H9 (cell line): ENCODE measurements around the gene CXCL10. TPM values are rescaled to one million over a fixed set of nuclear protein-coding genes. Genes with fewer than 3 reads are reported as not detected.

Experiments
- DNase-seq: peaks from one replicate; pipeline ENCODE4 v3.0.0-alpha.2; 2017
- H2AFZ ChIP-seq: one replicate; pipeline ENCODE4 v1.6.1; 2013; ENCODE audit warnings: mild to moderate bottlenecking, low read length, control low read depth, moderate library complexity
- H2AK5ac ChIP-seq: 2 replicates; pipeline ENCODE4 v1.6.1; 2013; ENCODE audit warnings: low read length, control low read depth, mixed read lengths; ENCODE audit not compliant: insufficient read length
- H2BK120ac ChIP-seq: one replicate; pipeline ENCODE4 v1.6.1; 2013; ENCODE audit warnings: low read depth, mild to moderate bottlenecking, low read length, control low read depth, inconsistent platforms; ENCODE audit not compliant: poor library complexity, severe bottlenecking
- H2BK12ac ChIP-seq: 2 replicates; pipeline ENCODE4 v1.6.1; 2013; ENCODE audit warnings: low read length, control low read depth, mixed read lengths, low read depth; ENCODE audit not compliant: insufficient read length
- H2BK15ac ChIP-seq: 2 replicates; pipeline ENCODE4 v1.6.1; 2013; ENCODE audit warnings: low read depth, low read length, control low read depth
- H2BK20ac ChIP-seq: one replicate; pipeline ENCODE4 v1.6.1; 2013; ENCODE audit warnings: low read depth, mild to moderate bottlenecking, low read length, control low read depth, inconsistent platforms; ENCODE audit not compliant: poor library complexity, severe bottlenecking
- H2BK5ac ChIP-seq: 2 replicates; pipeline ENCODE4 v1.6.1; 2013; ENCODE audit warnings: low read length, control low read depth, mixed read lengths; ENCODE audit not compliant: insufficient read length
- H3K14ac ChIP-seq: 2 replicates; pipeline ENCODE4 v1.6.1; 2013; ENCODE audit warnings: low read length, control low read depth; ENCODE audit not compliant: insufficient read depth
- H3K18ac ChIP-seq: 2 replicates; pipeline ENCODE4 v1.6.1; 2013; ENCODE audit warnings: low read depth, mild to moderate bottlenecking, mixed read lengths, low read length, control low read depth; ENCODE audit not compliant: insufficient read length
- H3K23ac ChIP-seq: 2 replicates; pipeline ENCODE4 v1.6.1; 2013; ENCODE audit warnings: low read length, control low read depth, mixed read lengths, low read depth; ENCODE audit not compliant: insufficient read length
- H3K23me2 ChIP-seq: 2 replicates; pipeline ENCODE4 v1.6.1; 2013; ENCODE audit warnings: low read depth, mild to moderate bottlenecking, mixed read lengths, low read length, control low read depth; ENCODE audit not compliant: insufficient read length, poor library complexity, severe bottlenecking
- H3K27ac ChIP-seq: 2 replicates; pipeline ENCODE4 v1.5.1; 2013; ENCODE audit warnings: low read length, control low read depth, mixed read lengths, low read depth; ENCODE audit not compliant: insufficient read length
- H3K27me3 ChIP-seq: 2 replicates; pipeline ENCODE4 v1.6.1; 2013; ENCODE audit warnings: low read length, control low read depth, inconsistent platforms; ENCODE audit not compliant: insufficient read depth
- H3K4ac ChIP-seq: 2 replicates; pipeline ENCODE4 v1.6.1; 2013; ENCODE audit warnings: low read depth, mild to moderate bottlenecking, control low read depth, inconsistent platforms, low read length, moderate library complexity
- H3K4me1 ChIP-seq: 2 replicates; pipeline ENCODE4 v1.6.1; 2013; ENCODE audit warnings: low read length, control low read depth, inconsistent platforms; ENCODE audit not compliant: insufficient read depth
- H3K4me2 ChIP-seq: 2 replicates; pipeline ENCODE4 v1.6.1; 2013; ENCODE audit warnings: low read length, control low read depth, mixed read lengths; ENCODE audit not compliant: insufficient read length, insufficient read depth
- H3K56ac ChIP-seq: 2 replicates; pipeline ENCODE4 v1.6.1; 2013; ENCODE audit warnings: low read depth, mild to moderate bottlenecking, mixed read lengths, low read length, control low read depth; ENCODE audit not compliant: insufficient read length
- H3K79me1 ChIP-seq: 2 replicates; pipeline ENCODE4 v1.6.1; 2013; ENCODE audit warnings: low read depth, mild to moderate bottlenecking, moderate library complexity, low read length, control low read depth, inconsistent platforms; ENCODE audit not compliant: insufficient read depth, poor library complexity, severe bottlenecking
- H3K79me2 ChIP-seq: 2 replicates; pipeline ENCODE4 v1.6.1; 2013; ENCODE audit warnings: low read length, control low read depth, inconsistent platforms; ENCODE audit not compliant: insufficient read depth
- H3K9ac ChIP-seq: 2 replicates; pipeline ENCODE4 v1.6.1; 2013; ENCODE audit warnings: low read length, control low read depth, mixed read lengths; ENCODE audit not compliant: insufficient read length; ENCODE audit errors: extremely low read depth
- H3K9me3 ChIP-seq: one replicate; pipeline ENCODE4 v1.6.1; 2013; ENCODE audit warnings: low read depth, low read length, inconsistent platforms; ENCODE audit not compliant: control insufficient read depth
- H3T11ph ChIP-seq: one replicate; pipeline ENCODE4 v1.6.1; 2013; ENCODE audit warnings: mild to moderate bottlenecking, low read length, control low read depth, inconsistent platforms
- H4K20me1 ChIP-seq: one replicate; pipeline ENCODE4 v1.6.1; 2013; ENCODE audit not compliant: control insufficient read depth, insufficient read length, insufficient read depth
- H4K5ac ChIP-seq: 2 replicates; pipeline ENCODE4 v1.6.1; 2013; ENCODE audit warnings: low read depth, mild to moderate bottlenecking, mixed read lengths, low read length, control low read depth; ENCODE audit not compliant: insufficient read length
- H4K8ac ChIP-seq: replicated peaks from 2 replicates; pipeline ENCODE4 v1.6.1; 2013; ENCODE audit warnings: low read length, control low read depth, mixed read lengths, low read depth; ENCODE audit not compliant: insufficient read length
- H4K91ac ChIP-seq: 2 replicates; pipeline ENCODE4 v1.6.1; 2013; ENCODE audit warnings: low read depth, mild to moderate bottlenecking, moderate library complexity, mixed read lengths, low read length, control low read depth; ENCODE audit not compliant: insufficient read length
- H3K27ac Mint-ChIP-seq, 3 experiments: 2 replicates in 2 of 3; 3 replicates in 1 of 3; pipeline ENCODE4 v1.8.0; 2020 to 2021; ENCODE audit warnings: mixed read lengths in 3 of 3, mild to moderate bottlenecking in 1 of 3, moderate library complexity in 1 of 3
- H3K27me3 Mint-ChIP-seq: 2 replicates; pipeline ENCODE4 v1.8.0; 2021; ENCODE audit warnings: low read depth, mild to moderate bottlenecking, moderate library complexity, mixed read lengths
- H3K36me3 Mint-ChIP-seq, 3 experiments: 2 replicates in 2 of 3; 3 replicates in 1 of 3; pipeline ENCODE4 v1.8.0; 2020 to 2021; ENCODE audit warnings: low read depth in 3 of 3, mixed read lengths in 3 of 3; ENCODE audit not compliant: insufficient read depth in 1 of 3
- H3K4me1 Mint-ChIP-seq, 2 experiments: 2 replicates each; pipeline ENCODE4 v1.8.0; 2020; ENCODE audit warnings: mixed read lengths in 2 of 2
- H3K4me3 Mint-ChIP-seq, 2 experiments: 2 replicates in 1 of 2; 3 replicates in 1 of 2; pipeline ENCODE4 v1.8.0; 2020 to 2021; ENCODE audit warnings: mild to moderate bottlenecking in 2 of 2, mixed read lengths in 2 of 2, moderate library complexity in 1 of 2
- H3K9me3 Mint-ChIP-seq, 2 experiments: 2 replicates in 1 of 2; 3 replicates in 1 of 2; pipeline ENCODE4 v1.8.0; 2020; ENCODE audit warnings: mild to moderate bottlenecking in 2 of 2, mixed read lengths in 2 of 2, moderate library complexity in 1 of 2
- CTCF ChIP-seq: fragments of 200-600 bp; sonication (generic); conservative IDR thresholded peaks from 3 replicates; pipeline ENCODE4 v1.8.0; 2021; ENCODE audit warnings: antibody characterized with exemption, mild to moderate bottlenecking
- WGBS: extraction: QIAGEN DNeasy Blood & Tissue Kit; methylation state at CpG from one replicate; pipeline ENCODE4 v1.1.7; 2013; ENCODE audit warnings: missing lambda C conversion rate, low lambda C conversion rate, mixed read lengths; ENCODE audit not compliant: insufficient read length; ENCODE audit errors: extremely low coverage; 5-methylcytosine and 5-hydroxymethylcytosine counted together
- total RNA-seq: library from RNA; stranded (reverse); gene quantifications from 2 replicates; pipeline ENCODE4 v1.2.1, GENCODE V29; 2021

The CXCL10 gene
- total RNA-seq, 1 experiment from 2014 or later = not detected

GRCh38 chr4:76061982-76062381 is 38.7 kb upstream of the CXCL10 start:
- no peak overlapping the region for H2BK5ac ChIP-seq
- H3K79me2 ChIP-seq = no peaks in the 10 kb centered on the region
- no peak overlapping the region for H3K4ac ChIP-seq
- H3T11ph ChIP-seq = no peak overlapping the region
- no CpG with 5 or more reads among the region's 1 CpG for WGBS
- H4K5ac ChIP-seq = no peak overlapping the region
- H3K9ac ChIP-seq = no peak overlapping the region
- DNase-seq = no peak
- H3K27me3 Mint-ChIP-seq = no peaks in the 10 kb centered on the region
- H3K79me1 ChIP-seq = no peaks in the 10 kb centered on the region
- no peaks in the 10 kb centered on the region for H3K9me3 ChIP-seq
- no peak overlapping the region for H2BK12ac ChIP-seq
- no peak overlapping the region for H4K91ac ChIP-seq
- no peak for TF ChIP-seq CTCF
- no peak overlapping the region for H2AFZ ChIP-seq
- no peak overlapping the region for H3K23ac ChIP-seq
- no peak overlapping the region for H2AK5ac ChIP-seq
- H3K23me2 ChIP-seq = no peaks in the 10 kb centered on the region
- H3K36me3 Mint-ChIP-seq = no peaks in the 10 kb centered on the region
- H3K9me3 Mint-ChIP-seq = peaks cover 0 to 1% of the 10 kb centered on the region in 2 experiments; a peak in 2 of 5 replicates
- no peak overlapping the region for H3K27ac Mint-ChIP-seq
- H3K4me1 Mint-ChIP-seq = peaks cover 9 to 13% of the 10 kb centered on the region in 2 experiments
- no peak overlapping the region for H2BK20ac ChIP-seq
- H3K27me3 ChIP-seq = no peaks in the 10 kb centered on the region
- no peak overlapping the region for H2BK120ac ChIP-seq
- H2BK15ac ChIP-seq = no peak overlapping the region
- no peak overlapping the region for H3K4me3 Mint-ChIP-seq
- H3K4me2 ChIP-seq = no peak overlapping the region
- no peak overlapping the region for H3K27ac ChIP-seq
- H3K4me1 ChIP-seq = no peaks in the 10 kb centered on the region
- H4K8ac ChIP-seq = no peak overlapping the region
- H3K56ac ChIP-seq = no peak overlapping the region
- no peak overlapping the region for H3K18ac ChIP-seq
- no peak overlapping the region for H3K14ac ChIP-seq
- H4K20me1 ChIP-seq = no peaks in the 10 kb centered on the region
